IMR-90 (cell line): ENCODE results near the gene CYP4Z1.

ENCODE experiments used
- BHLHE40 ChIP-seq: fragments of 150-350 bp; IDR thresholded peaks from 2 replicates; pipeline ENCODE4 v1.6.1; 2016; ENCODE audit warnings: mild to moderate bottlenecking, low read depth, low read length
- CEBPB ChIP-seq: IDR thresholded peaks from 2 replicates; pipeline ENCODE4 v1.6.1; 2012; ENCODE audit warnings: low read depth, low read length, improper control_type of control experiment
- CTCF ChIP-seq: conservative IDR thresholded peaks from 2 replicates; pipeline ENCODE4 v1.5.1; 2012; ENCODE audit warnings: mild to moderate bottlenecking, low read depth, low read length, improper control_type of control experiment
- MAFK ChIP-seq: IDR thresholded peaks from 2 replicates; pipeline ENCODE4 v1.6.1; 2012; ENCODE audit warnings: low read depth, low read length, improper control_type of control experiment
- MXI1 ChIP-seq: IDR thresholded peaks from 2 replicates; pipeline ENCODE4 v1.6.1; 2012; ENCODE audit warnings: low read depth, mild to moderate bottlenecking, low read length, moderate library complexity, borderline replicate concordance
- POLR2A ChIP-seq: IDR thresholded peaks from 2 replicates; pipeline ENCODE4 v1.6.1; 2012; ENCODE audit warnings: mild to moderate bottlenecking, low read depth, low read length
- SMC3 ChIP-seq: fragments of 150-350 bp; IDR thresholded peaks from 2 replicates; pipeline ENCODE4 v1.6.1; 2016; ENCODE audit warnings: low read depth, mild to moderate bottlenecking, antibody characterized with exemption, low read length, moderate library complexity

GRCh38 chr1:47104816-47105215 is 37.8 kb downstream of the CYP4Z1 start:
- TF ChIP-seq CTCF, result no peak
- TF ChIP-seq POLR2A, result no peak
- no peak for TF ChIP-seq MXI1
- TF ChIP-seq SMC3, result no peak
- no peak for TF ChIP-seq CEBPB
- no peak for TF ChIP-seq BHLHE40
- no peak for TF ChIP-seq MAFK
